ENCODE measurements around the gene MAPRE2. TPM values are rescaled to one million over a fixed set of nuclear protein-coding genes. Genes with fewer than 3 reads are reported as not detected.

MAPRE2 gene
- total RNA-seq, 3 donors from 2014 or later = 38.3 to 41.7 (median 38.4) TPM

- no peak for ATAC-seq
- peaks cover 2% of the 10 kb centered on the region for H3K27me3 Mint-ChIP-seq (ENCODE audit: low read depth)
Observed at GRCh38 chr18:35024965-35025364, 16.2 kb upstream of the MAPRE2 start.

DNA sequence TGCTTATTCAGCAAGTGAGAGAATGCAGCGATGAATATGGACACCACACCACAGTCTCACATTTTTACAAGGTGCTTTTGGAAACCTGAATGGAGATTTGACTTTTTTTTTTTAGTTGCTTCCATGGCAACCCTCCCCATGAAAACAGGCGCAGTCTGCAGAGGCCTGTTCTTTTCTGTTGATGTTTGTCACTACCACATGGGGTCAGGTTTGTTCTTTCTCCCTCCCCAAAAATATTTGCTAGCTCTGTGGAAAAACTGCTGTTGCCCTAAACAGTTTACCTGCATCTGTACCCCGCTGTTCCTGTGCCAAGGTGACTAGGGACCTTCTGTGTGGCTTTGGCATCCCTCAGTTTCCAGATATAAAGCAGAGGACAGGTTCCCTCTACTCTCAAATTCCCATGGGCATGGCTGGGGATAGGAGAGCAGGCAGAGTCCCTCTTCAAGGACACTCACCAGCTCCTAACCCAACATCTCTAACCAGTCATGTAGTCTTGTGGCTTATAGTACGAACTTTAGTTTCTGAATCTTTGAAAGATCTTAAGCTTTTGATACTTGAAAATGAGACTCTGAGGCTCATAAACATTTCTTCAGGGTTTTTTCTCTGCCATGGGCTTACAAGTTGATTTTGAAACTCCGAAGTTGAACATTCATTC, 14.7 kb upstream of the MAPRE2 start:
- Mint-ChIP-seq H3K4me3 (no peak overlapping the region), H3K9me3 (no peaks in the 10 kb centered on the region), H3K36me3 (ENCODE audit: insufficient read depth) (no peaks in the 10 kb centered on the region), H3K4me1 (ENCODE audit: low read depth) (peaks cover 48% of the 10 kb centered on the region), H3K27me3 (ENCODE audit: low read depth) (no peaks in the 10 kb centered on the region)
- DNase-seq (no peak), ATAC-seq (peak; percentile 45)

More at GRCh38 chr18:35024965-35025364, 16.2 kb upstream of the MAPRE2 start:
- Mint-ChIP-seq H3K9me3 (no peaks in the 10 kb centered on the region), H3K4me3 (no peak overlapping the region), H3K36me3 (ENCODE audit: insufficient read depth) (no peaks in the 10 kb centered on the region), H3K4me1 (ENCODE audit: low read depth) (peaks cover 32% of the 10 kb centered on the region)
- DNase-seq = no peak

GRCh38 chr18:35027206-35027605, 14.0 kb upstream of the MAPRE2 start:
- Mint-ChIP-seq H3K4me3 (no peak overlapping the region), H3K27me3 (ENCODE audit: low read depth) (no peaks in the 10 kb centered on the region), H3K36me3 (ENCODE audit: insufficient read depth) (no peaks in the 10 kb centered on the region), H3K4me1 (ENCODE audit: low read depth) (peaks cover 55% of the 10 kb centered on the region), H3K9me3 (no peaks in the 10 kb centered on the region)
- ATAC-seq = no peak
- DNase-seq = no peak

DNA sequence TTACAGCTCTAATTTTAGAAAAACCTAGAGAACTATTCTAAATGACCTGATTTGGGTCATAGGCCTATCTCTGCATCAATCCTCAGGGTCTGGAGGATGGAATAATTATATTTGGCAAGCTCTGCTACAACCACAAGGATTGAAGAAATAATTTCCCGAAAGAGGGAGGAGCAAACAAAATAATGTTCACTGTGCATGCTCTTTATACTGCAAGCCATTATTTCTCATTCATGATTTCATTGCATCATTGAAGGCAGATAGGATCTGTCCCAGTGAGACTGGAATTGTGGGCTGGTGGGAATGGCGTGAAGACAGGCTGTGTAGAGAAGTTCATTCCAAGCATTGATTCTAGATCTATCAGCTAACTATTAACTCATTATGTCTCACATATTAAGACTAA, 12.7 kb upstream of the MAPRE2 start:
- Mint-ChIP-seq H3K36me3 (ENCODE audit: insufficient read depth) (no peaks in the 10 kb centered on the region), H3K4me3 (no peak overlapping the region), H3K4me1 (ENCODE audit: low read depth) (peaks cover 62% of the 10 kb centered on the region), H3K27me3 (ENCODE audit: low read depth) (no peaks in the 10 kb centered on the region), H3K9me3 (no peaks in the 10 kb centered on the region)
- DNase-seq (no peak), ATAC-seq (no peak)

- Mint-ChIP-seq H3K27me3 (ENCODE audit: low read depth) (no peaks in the 10 kb centered on the region), H3K4me1 (ENCODE audit: low read depth) (peaks cover 62% of the 10 kb centered on the region), H3K9me3 (no peaks in the 10 kb centered on the region), H3K36me3 (ENCODE audit: insufficient read depth) (no peaks in the 10 kb centered on the region), H3K4me3 (no peak overlapping the region)
- no peak for DNase-seq
- ATAC-seq = no peak
Observed at GRCh38 chr18:35029103-35029502, 12.1 kb upstream of the MAPRE2 start.

DNA sequence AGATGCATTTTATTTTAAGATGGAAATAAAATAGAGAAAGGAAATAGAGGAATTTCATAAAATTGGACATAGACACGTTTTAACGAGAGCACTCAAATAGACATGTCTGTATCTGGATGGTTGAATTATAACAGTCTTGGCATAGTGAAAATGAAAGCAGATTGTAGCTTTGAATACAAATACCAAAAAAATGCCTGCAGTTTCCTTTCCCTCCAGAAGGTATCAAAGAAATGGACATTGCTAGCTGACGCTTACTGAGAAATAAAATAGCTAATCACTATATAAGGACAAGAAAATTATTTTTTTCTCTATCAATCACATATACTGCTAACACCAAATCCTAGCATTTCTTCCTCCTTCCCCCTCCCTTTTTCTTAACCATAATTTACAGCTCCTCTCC, 11.4 kb upstream of the MAPRE2 start:
- ATAC-seq = peak; percentile 57 to 75
- Mint-ChIP-seq H3K27me3 (ENCODE audit: low read depth) (no peaks in the 10 kb centered on the region), H3K4me1 (ENCODE audit: low read depth) (peaks cover 62% of the 10 kb centered on the region)

GRCh38 chr18:35030277-35030989, 10.8 kb upstream of the MAPRE2 start:
- DNase-seq = no peak

More for the DNA sequence above, 11.4 kb upstream of the MAPRE2 start:
- Mint-ChIP-seq H3K36me3 (ENCODE audit: insufficient read depth) (no peaks in the 10 kb centered on the region), H3K9me3 (no peaks in the 10 kb centered on the region), H3K4me3 (peak overlapping the region; percentile 86)
- DNase-seq = no peak

GRCh38 chr18:35032113-35032512, 9.1 kb upstream of the MAPRE2 start:
- Mint-ChIP-seq H3K4me3 (no peak overlapping the region), H3K9me3 (no peaks in the 10 kb centered on the region), H3K36me3 (ENCODE audit: insufficient read depth) (no peaks in the 10 kb centered on the region), H3K4me1 (ENCODE audit: low read depth) (peaks cover 50% of the 10 kb centered on the region), H3K27me3 (ENCODE audit: low read depth) (no peaks in the 10 kb centered on the region)
- ATAC-seq (no peak), DNase-seq (no peak)

More at GRCh38 chr18:35030277-35030989, 10.8 kb upstream of the MAPRE2 start:
- H3K4me1 Mint-ChIP-seq (ENCODE audit: low read depth) = peaks cover 62% of the 10 kb centered on the region
- H3K9me3 Mint-ChIP-seq = no peaks in the 10 kb centered on the region
- no peaks in the 10 kb centered on the region for H3K27me3 Mint-ChIP-seq (ENCODE audit: low read depth)
- peak; percentile 42 to 44 for ATAC-seq
- no peaks in the 10 kb centered on the region for H3K36me3 Mint-ChIP-seq (ENCODE audit: insufficient read depth)
- H3K4me3 Mint-ChIP-seq = peak overlapping the region; percentile 86

- Mint-ChIP-seq H3K9me3 (no peaks in the 10 kb centered on the region), H3K4me3 (no peak overlapping the region), H3K36me3 (ENCODE audit: insufficient read depth) (no peaks in the 10 kb centered on the region), H3K27me3 (ENCODE audit: low read depth) (no peaks in the 10 kb centered on the region), H3K4me1 (ENCODE audit: low read depth) (peaks cover 35% of the 10 kb centered on the region)
- no peak for ATAC-seq
- DNase-seq = no peak
Observed at GRCh38 chr18:35038029-35038428, 3.2 kb upstream of the MAPRE2 start.

DNA sequence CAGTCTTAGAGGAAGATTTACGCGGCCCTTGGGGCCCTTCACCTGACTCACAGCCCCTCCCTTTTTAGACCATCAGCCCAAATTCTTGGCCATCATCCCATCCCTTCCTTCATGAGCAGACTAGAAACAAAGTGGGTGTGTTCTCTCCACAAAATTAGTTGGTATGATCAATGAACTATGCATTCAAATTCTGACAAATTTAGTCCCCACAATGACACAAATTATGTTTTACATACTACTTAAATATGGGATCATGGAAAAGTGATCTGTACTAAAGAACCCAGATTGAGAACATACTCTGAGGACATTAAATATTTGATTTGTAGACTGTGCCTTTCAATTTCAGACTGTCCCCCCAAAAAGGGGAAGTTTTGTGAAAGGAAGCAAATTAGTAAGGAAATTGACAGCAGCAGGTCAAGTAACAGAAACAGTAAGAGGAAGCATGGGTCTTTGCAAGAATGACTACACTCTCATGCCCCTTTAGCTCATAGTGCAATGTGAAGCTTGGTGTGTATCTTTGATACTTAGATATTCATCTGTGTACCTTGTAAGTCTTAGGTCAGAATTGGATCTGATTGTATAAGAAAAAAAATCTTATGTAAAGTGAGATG, 2.2 kb upstream of the MAPRE2 start:
- Mint-ChIP-seq H3K4me3 (no peak overlapping the region), H3K9me3 (no peaks in the 10 kb centered on the region), H3K4me1 (ENCODE audit: low read depth) (peaks cover 45% of the 10 kb centered on the region), H3K27me3 (ENCODE audit: low read depth) (no peaks in the 10 kb centered on the region), H3K36me3 (ENCODE audit: insufficient read depth) (no peaks in the 10 kb centered on the region)
- no peak for DNase-seq
- no peak for ATAC-seq

DNA sequence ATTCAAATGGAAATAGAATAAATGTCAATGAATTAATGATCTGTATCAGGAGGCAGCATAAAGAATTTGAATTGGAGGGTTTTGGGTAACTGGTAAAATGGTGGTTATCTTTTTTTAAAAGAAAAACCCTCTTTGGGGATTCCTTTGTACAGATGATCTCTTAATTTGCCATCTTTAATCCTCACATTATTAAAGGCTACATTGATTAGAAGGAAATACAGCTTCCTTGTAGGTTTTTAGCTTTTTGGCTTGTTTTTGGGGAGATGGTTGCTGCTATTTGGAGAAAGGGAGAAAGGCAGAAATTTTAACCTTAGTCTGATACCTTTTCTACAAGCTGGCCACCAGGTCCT, 600 bp upstream of the MAPRE2 start:
- Mint-ChIP-seq H3K4me1 (ENCODE audit: low read depth) (peaks cover 61% of the 10 kb centered on the region), H3K4me3 (peak overlapping the region; percentile 95), H3K36me3 (ENCODE audit: insufficient read depth) (no peaks in the 10 kb centered on the region), H3K9me3 (no peaks in the 10 kb centered on the region), H3K27me3 (ENCODE audit: low read depth) (no peaks in the 10 kb centered on the region)
- ATAC-seq = no peak
- DNase-seq = no peak

- DNase-seq = no peak
- peaks cover 73% of the 10 kb centered on the region for H3K4me1 Mint-ChIP-seq (ENCODE audit: low read depth)
- no peaks in the 10 kb centered on the region for H3K27me3 Mint-ChIP-seq (ENCODE audit: low read depth)
- H3K36me3 Mint-ChIP-seq (ENCODE audit: insufficient read depth) = peaks cover 1% of the 10 kb centered on the region
- no peaks in the 10 kb centered on the region for H3K9me3 Mint-ChIP-seq
- H3K4me3 Mint-ChIP-seq = peak overlapping the region; percentile 95
- ATAC-seq = no peak
Observed at GRCh38 chr18:35041815-35042387, 688 bp downstream of the MAPRE2 start.

DNA sequence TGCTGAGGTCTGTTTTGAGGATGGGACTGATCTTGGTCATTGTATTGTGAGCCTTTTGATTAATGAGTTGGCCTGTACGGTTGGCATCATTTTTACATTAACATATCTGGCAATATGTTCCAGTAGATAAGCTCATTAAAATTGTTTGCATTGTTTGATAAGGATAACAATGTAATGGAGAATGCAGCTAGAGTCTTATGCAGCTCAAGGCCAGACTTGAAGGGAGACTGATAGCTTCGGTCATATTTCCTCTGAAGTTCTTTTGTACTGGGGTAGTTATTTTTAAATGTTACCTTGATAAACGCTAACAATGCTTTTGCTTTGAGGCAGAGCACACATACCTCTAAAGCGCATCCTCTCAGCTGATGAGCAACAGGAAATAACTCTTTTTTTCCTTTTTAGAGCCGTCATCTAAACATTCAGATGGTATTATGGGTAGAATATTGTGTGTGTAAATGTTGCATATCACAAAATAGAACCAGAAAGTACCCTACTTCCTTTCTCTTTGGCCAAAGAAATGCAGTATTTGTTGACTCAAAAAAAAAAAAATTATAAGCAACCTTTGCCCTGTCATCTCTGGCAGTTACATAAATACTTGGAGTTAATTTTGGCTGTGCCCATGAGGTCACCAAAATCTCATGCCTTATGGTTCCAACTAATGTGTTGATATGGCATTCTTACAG, 1.3 kb downstream of the MAPRE2 start:
- ATAC-seq (peak in 1 of 2 donors; percentile 29), DNase-seq (no peak)
- H3K4me3 Mint-ChIP-seq = peak overlapping the region; percentile 95
- H3K4me1 Mint-ChIP-seq (ENCODE audit: low read depth) = peaks cover 80% of the 10 kb centered on the region
- peaks cover 4% of the 10 kb centered on the region for H3K36me3 Mint-ChIP-seq (ENCODE audit: insufficient read depth)
- H3K9me3 Mint-ChIP-seq = no peaks in the 10 kb centered on the region
- no peaks in the 10 kb centered on the region for H3K27me3 Mint-ChIP-seq (ENCODE audit: low read depth)

- Mint-ChIP-seq H3K4me1 (ENCODE audit: low read depth) (peaks cover 83% of the 10 kb centered on the region), H3K9me3 (peaks cover 3% of the 10 kb centered on the region), H3K4me3 (peak overlapping the region; percentile 95), H3K36me3 (ENCODE audit: insufficient read depth) (peaks cover 9% of the 10 kb centered on the region), H3K27me3 (ENCODE audit: low read depth) (no peaks in the 10 kb centered on the region)
- no peak for DNase-seq
- no peak for ATAC-seq
Observed at GRCh38 chr18:35043207-35043606, 2.0 kb downstream of the MAPRE2 start.

Measured in activated T-cell treated with anti-CD3 and anti-CD28 coated beads, Interleukin-2, amount 50 U/mL, for 4 hours (primary cell).